Keratinocyte (primary cell): Measurements from ENCODE around the gene BICDL1.

Experiments
- EZH2 ChIP-seq: IDR thresholded peaks from one replicate; pipeline ENCODE4 v1.6.1; 2012; ENCODE audit warnings: inconsistent platforms, mild to moderate bottlenecking, low read length, moderate library complexity
- TF ChIP-seq, protein P1 (sequence below), 3 experiments: IDR thresholded peaks in 1 of 3; conservative IDR thresholded peaks in 1 of 3; optimal IDR thresholded peaks in 1 of 3; 2 replicates in 2 of 3; 3 replicates in 1 of 3; pipeline versions ENCODE3 to v1.5.1; 2011; ENCODE audit warnings: low read length in 3 of 3, mild to moderate bottlenecking in 3 of 3, moderate library complexity in 2 of 3, control low read depth in 1 of 3, inconsistent platforms in 1 of 3; ENCODE audit not compliant: insufficient read depth in 2 of 3; ENCODE audit errors: extremely low read depth in 1 of 3

DNA sequence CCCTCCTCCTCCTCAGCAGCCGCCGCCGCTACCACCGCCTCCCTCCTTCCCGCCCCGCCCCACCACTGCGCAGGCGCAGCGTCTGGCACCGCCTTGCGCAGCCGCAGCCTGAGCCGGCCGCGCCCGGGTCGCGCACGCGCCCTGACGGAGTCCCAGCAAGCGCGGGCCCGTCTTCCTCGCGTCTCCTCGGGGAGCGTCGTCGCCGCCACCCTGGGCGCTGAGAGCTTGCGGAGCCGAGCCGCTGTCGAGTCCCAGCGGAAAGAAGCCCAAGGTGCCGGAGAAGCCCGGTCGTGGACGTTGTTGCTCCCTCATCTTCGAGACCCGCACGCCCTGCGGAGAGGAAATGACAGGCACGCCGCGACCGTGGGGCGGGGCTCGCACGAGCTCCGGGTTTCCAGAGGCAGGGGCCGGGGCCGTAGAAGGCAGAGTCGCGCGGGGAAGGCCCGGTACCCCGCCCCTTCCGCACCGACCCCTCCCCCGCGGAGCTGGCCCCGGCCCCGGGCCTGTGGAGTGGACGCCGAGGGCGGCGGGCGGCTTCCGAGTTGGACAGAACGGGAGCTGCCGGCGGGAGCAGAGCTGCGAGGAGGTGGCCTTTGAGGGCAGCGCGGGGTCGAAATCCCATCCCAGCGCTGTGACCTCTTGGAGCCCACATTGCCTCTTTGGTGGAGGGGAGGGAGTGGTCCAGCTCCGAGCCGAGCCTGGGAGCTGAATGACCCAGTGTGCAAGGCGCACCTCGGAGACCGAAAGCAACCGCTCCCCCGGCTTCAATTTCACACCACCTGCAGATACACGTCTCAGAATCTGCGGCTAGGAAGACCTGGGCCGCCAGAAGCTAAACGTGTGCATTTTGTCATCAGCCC is 128.0 kb downstream of the BICDL1 start:
- TF ChIP-seq, protein P1, sequence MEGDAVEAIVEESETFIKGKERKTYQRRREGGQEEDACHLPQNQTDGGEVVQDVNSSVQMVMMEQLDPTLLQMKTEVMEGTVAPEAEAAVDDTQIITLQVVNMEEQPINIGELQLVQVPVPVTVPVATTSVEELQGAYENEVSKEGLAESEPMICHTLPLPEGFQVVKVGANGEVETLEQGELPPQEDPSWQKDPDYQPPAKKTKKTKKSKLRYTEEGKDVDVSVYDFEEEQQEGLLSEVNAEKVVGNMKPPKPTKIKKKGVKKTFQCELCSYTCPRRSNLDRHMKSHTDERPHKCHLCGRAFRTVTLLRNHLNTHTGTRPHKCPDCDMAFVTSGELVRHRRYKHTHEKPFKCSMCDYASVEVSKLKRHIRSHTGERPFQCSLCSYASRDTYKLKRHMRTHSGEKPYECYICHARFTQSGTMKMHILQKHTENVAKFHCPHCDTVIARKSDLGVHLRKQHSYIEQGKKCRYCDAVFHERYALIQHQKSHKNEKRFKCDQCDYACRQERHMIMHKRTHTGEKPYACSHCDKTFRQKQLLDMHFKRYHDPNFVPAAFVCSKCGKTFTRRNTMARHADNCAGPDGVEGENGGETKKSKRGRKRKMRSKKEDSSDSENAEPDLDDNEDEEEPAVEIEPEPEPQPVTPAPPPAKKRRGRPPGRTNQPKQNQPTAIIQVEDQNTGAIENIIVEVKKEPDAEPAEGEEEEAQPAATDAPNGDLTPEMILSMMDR (optimal IDR thresholded peaks at IDR 0.05 in 1 of 3, IDR thresholded peaks at IDR 0.05 in 1 of 3, conservative IDR thresholded peaks at IDR 0.05 in 1 of 3; ENCODE audit: extremely low read depth in 1 of 3, insufficient read depth in 2 of 3, low read length in 3 of 3), result no peak
- no peak for TF ChIP-seq EZH2
